IMR-90 (cell line): ENCODE results near the gene KRT80. TPM values are rescaled to one million over a fixed set of nuclear protein-coding genes. Genes with fewer than 3 reads are reported as not detected.

Experiments
- ATAC-seq: fragments of 200-7000 bp; cut with Tn5 transposase; 2 replicates; pipeline ENCODE4 v1.9.1; 2020; ENCODE audit warnings: low read depth, mild to moderate bottlenecking, moderate library complexity
- BruUV-seq: library from RNA; stranded (reverse); fragments of 400-500 nt; replicated peaks from 2 replicates; lab custom pipeline; 2021; lab: Mats Ljungman, UMichigan
- CTCF ChIA-PET: fragments of 300-600 bp; formaldehyde crosslinking; extraction: SDS; loops from one replicate; lab custom pipeline; 2021; ENCODE audit warnings: antibody characterized with exemption; lab: Yijun Ruan, JAX
- POLR2A ChIA-PET: fragments of 300-600 bp; sonication (Branson Sonifier 250); formaldehyde crosslinking; loops from one replicate; lab custom pipeline; 2022; ENCODE audit warnings: antibody characterized with exemption; ENCODE audit not compliant: unreplicated experiment; lab: Charles Lee
- DNase-seq: peaks from one replicate; pipeline ENCODE4 v3.0.0; 2013
- H2AFZ ChIP-seq: replicated peaks from 2 replicates; pipeline ENCODE3; 2013; ENCODE audit warnings: low read length, mild to moderate bottlenecking; ENCODE audit not compliant: poor library complexity
- H2AK5ac ChIP-seq: 2 replicates; pipeline ENCODE4 v1.6.1; 2013; ENCODE audit warnings: low read depth, low read length, inconsistent platforms
- H2AK9ac ChIP-seq: replicated peaks from 2 replicates; pipeline ENCODE3; 2013; ENCODE audit warnings: mild to moderate bottlenecking, low read depth, low read length, moderate library complexity; ENCODE audit not compliant: poor library complexity
- H2BK120ac ChIP-seq: 2 replicates; pipeline ENCODE4 v1.6.1; 2013; ENCODE audit warnings: low read depth, low read length, inconsistent platforms
- H2BK15ac ChIP-seq: 3 replicates; pipeline ENCODE4 v1.6.1; 2013; ENCODE audit warnings: low read depth, low read length, inconsistent platforms
- H2BK20ac ChIP-seq: 2 replicates; pipeline ENCODE4 v1.6.1; 2013; ENCODE audit warnings: low read depth, mild to moderate bottlenecking, inconsistent platforms, low read length, moderate library complexity
- H2BK5ac ChIP-seq: 2 replicates; pipeline ENCODE4 v1.6.1; 2013; ENCODE audit warnings: mild to moderate bottlenecking, low read depth, low read length, inconsistent platforms; ENCODE audit not compliant: poor library complexity, severe bottlenecking
- H3K14ac ChIP-seq: replicated peaks from 2 replicates; pipeline ENCODE4 v1.6.1; 2013; ENCODE audit warnings: low read depth, low read length, inconsistent platforms
- H3K18ac ChIP-seq: 2 replicates; pipeline ENCODE4 v1.6.1; 2013; ENCODE audit warnings: low read depth, low read length, control low read depth
- H3K23ac ChIP-seq: 2 replicates; pipeline ENCODE4 v1.6.1; 2013; ENCODE audit warnings: low read depth, low read length, inconsistent platforms
- H3K27ac ChIP-seq: 2 replicates; pipeline ENCODE4 v1.5.1; 2013; ENCODE audit warnings: mild to moderate bottlenecking, control low read depth, low read length; ENCODE audit not compliant: insufficient read depth
- H3K27me3 ChIP-seq: 2 replicates; pipeline ENCODE4 v1.6.1; 2013; ENCODE audit warnings: low read length; ENCODE audit not compliant: control insufficient read depth, insufficient read depth
- H3K36me3 ChIP-seq: 2 replicates; pipeline ENCODE4 v1.6.1; 2013; ENCODE audit warnings: low read length, mixed read lengths; ENCODE audit not compliant: control insufficient read depth, insufficient read depth
- H3K4ac ChIP-seq: 2 replicates; pipeline ENCODE4 v1.6.1; 2013; ENCODE audit warnings: low read depth, low read length, inconsistent platforms
- H3K4me1 ChIP-seq: 2 replicates; pipeline ENCODE4 v1.6.1; 2013; ENCODE audit warnings: low read length, mixed read lengths; ENCODE audit not compliant: control insufficient read depth, insufficient read depth
- H3K4me2 ChIP-seq: 2 replicates; pipeline ENCODE4 v1.6.1; 2013; ENCODE audit warnings: low read depth, mild to moderate bottlenecking, control low read depth, low read length, moderate library complexity
- H3K4me3 ChIP-seq: 2 replicates; pipeline ENCODE4 v1.5.1; 2013; ENCODE audit warnings: low read depth, mild to moderate bottlenecking, control low read depth, low read length, moderate library complexity; ENCODE audit not compliant: insufficient read depth
- H3K56ac ChIP-seq: 2 replicates; pipeline ENCODE4 v1.6.1; 2013; ENCODE audit warnings: low read length, inconsistent platforms; ENCODE audit not compliant: insufficient read depth; ENCODE audit errors: extremely low read depth
- H3K79me1 ChIP-seq, 2 experiments: 2 replicates each; pipeline ENCODE4 v1.6.1; 2013; ENCODE audit warnings: low read length in 2 of 2, inconsistent platforms in 1 of 2, low read depth in 1 of 2
- H3K9ac ChIP-seq: 2 replicates; pipeline ENCODE4 v1.6.1; 2013; ENCODE audit warnings: low read depth, low read length, control low read depth
- H3K9me1 ChIP-seq: 2 replicates; pipeline ENCODE4 v1.6.1; 2013; ENCODE audit warnings: low read length, inconsistent platforms; ENCODE audit not compliant: insufficient read depth
- H3K9me3 ChIP-seq: 2 replicates; pipeline ENCODE4 v1.6.1; 2013; ENCODE audit warnings: low read length; ENCODE audit not compliant: control insufficient read depth, insufficient read depth
- H4K20me1 ChIP-seq: 2 replicates; pipeline ENCODE4 v1.6.1; 2013; ENCODE audit warnings: low read length, inconsistent platforms; ENCODE audit not compliant: insufficient read depth
- H4K5ac ChIP-seq: 2 replicates; pipeline ENCODE4 v1.6.1; 2013; ENCODE audit warnings: mild to moderate bottlenecking, low read depth, low read length, control low read depth
- H4K8ac ChIP-seq, 2 experiments: 2 replicates each; pipeline ENCODE4 v1.6.1; 2013; ENCODE audit warnings: low read depth in 2 of 2, low read length in 2 of 2, control low read depth in 1 of 2, inconsistent platforms in 1 of 2
- H4K91ac ChIP-seq: 2 replicates; pipeline ENCODE4 v1.6.1; 2013; ENCODE audit warnings: low read depth, low read length, inconsistent platforms; ENCODE audit not compliant: insufficient read depth
- CEBPB ChIP-seq: IDR thresholded peaks from 2 replicates; pipeline ENCODE4 v1.6.1; 2012; ENCODE audit warnings: low read depth, low read length, improper control_type of control experiment
- CHD1 ChIP-seq: IDR thresholded peaks from 2 replicates; pipeline ENCODE4 v1.6.1; 2012; ENCODE audit warnings: low read depth, low read length, improper control_type of control experiment
- MAFK ChIP-seq: IDR thresholded peaks from 2 replicates; pipeline ENCODE4 v1.6.1; 2012; ENCODE audit warnings: low read depth, low read length, improper control_type of control experiment
- NFE2L2 ChIP-seq: fragments of 150-350 bp; IDR thresholded peaks from 2 replicates; pipeline ENCODE4 v1.6.1; 2016; ENCODE audit warnings: low read depth, mild to moderate bottlenecking, low read length
- POLR2A ChIP-seq: IDR thresholded peaks from 2 replicates; pipeline ENCODE4 v1.6.1; 2012; ENCODE audit warnings: mild to moderate bottlenecking, low read depth, low read length
- RFX5 ChIP-seq: IDR thresholded peaks from 2 replicates; pipeline ENCODE4 v1.8.0; 2012; ENCODE audit warnings: low read depth, mild to moderate bottlenecking, low read length, moderate library complexity
- WGBS, 2 experiments: methylation state at CpG; one replicate each; pipeline versions ENCODE4 v1.1.5 to v1.1.7; 2013; ENCODE audit warnings: missing lambda C conversion rate in 2 of 2; ENCODE audit not compliant: insufficient read length in 1 of 2; ENCODE audit errors: extremely low coverage in 2 of 2; 5-methylcytosine and 5-hydroxymethylcytosine counted together
- dilution Hi-C: fragments of 300-500 bp; cut with HindIII; formaldehyde crosslinking; loops from one replicate; pipeline ENCODE4 v1.14.3; 2018; ENCODE audit warnings: low sequenced_read_pairs; ENCODE audit not compliant: unreplicated experiment
- in situ Hi-C: fragments of 300-500 bp; cut with MboI; formaldehyde crosslinking; loops from 3 replicates; pipeline ENCODE4 v1.14.3; 2019; ENCODE audit warnings: low sequenced_read_pairs, inconsistent platforms, mixed read lengths
- intact Hi-C: fragments of 100-400 bp; cut with micrococcal nuclease; formaldehyde crosslinking; loops from 2 replicates; pipeline ENCODE4 v1.10.0; 2022
- polyA plus RNA-seq, 3 experiments: library from polyadenylated mRNA; depleted of rRNA; stranded (reverse); fragments of >200 nt; gene quantifications; 2 replicates each; pipeline ENCODE4 v1.2.3, GENCODE V29; 2012; ENCODE audit warnings: low replicate concordance in 1 of 3
- total RNA-seq: library from RNA; depleted of rRNA; stranded (reverse); fragments of >200 nt; gene quantifications from 2 replicates; pipeline ENCODE4 v1.2.3, GENCODE V29; 2012

KRT80 gene
- total and polyA plus RNA-seq, 2 of the 4 experiments (the other 2 are of a cell fraction): 0.54 to 3.4 TPM

- peak overlapping the region; percentile 53 for H2BK120ac ChIP-seq
- in situ Hi-C loops: no loop called here
- peak; percentile 56 for DNase-seq
- H3K9me3 ChIP-seq: no peaks in the 10 kb centered on the region
- H2AFZ ChIP-seq: no peak overlapping the region
- H3K18ac ChIP-seq: no peak overlapping the region
- ATAC-seq: no peak
- no peak overlapping the region for H3K27ac ChIP-seq
- no peak overlapping the region for H3K56ac ChIP-seq
- H3K36me3 ChIP-seq: no peaks in the 10 kb centered on the region
- H2AK5ac ChIP-seq: peak overlapping the region; percentile 60; the same call in 1 of the 2 replicates
- peaks cover 12% of the 10 kb centered on the region for H3K9me1 ChIP-seq
- peak overlapping the region in 1 of 2 experiments; percentile 54; a peak in 1 of 4 replicates for H4K8ac ChIP-seq
- no peak overlapping the region for H3K14ac ChIP-seq
- dilution Hi-C loops: no loop called here
- no peak overlapping the region for H3K4me2 ChIP-seq
- POLR2A ChIA-PET: no interaction called here
- no peak overlapping the region for H3K23ac ChIP-seq
- H2BK15ac ChIP-seq: peak overlapping the region; percentile 10; the same call in 1 of the 3 replicates
- no peaks in the 10 kb centered on the region for H3K27me3 ChIP-seq
- peak overlapping the region; percentile 66 for H4K91ac ChIP-seq
- peaks cover 8% of the 10 kb centered on the region for H3K4me1 ChIP-seq
- peak overlapping the region; percentile 53; the same call in 1 of the 2 replicates for H3K4ac ChIP-seq
- H3K79me1 ChIP-seq: no peaks in the 10 kb centered on the region
- no peak for TF ChIP-seq POLR2A
- no peak for TF ChIP-seq CHD1
- TF ChIP-seq RFX5: no peak
- peak; percentile 33; the same call in 1 of the 2 replicates for TF ChIP-seq CEBPB
- TF ChIP-seq MAFK: no peak
- no peak for TF ChIP-seq NFE2L2
- BruUV-seq: no TSS peak
- H2BK20ac ChIP-seq: no peak overlapping the region
- CTCF ChIA-PET: no interaction called here
- H2BK5ac ChIP-seq: no peak overlapping the region
- no peak overlapping the region for H4K5ac ChIP-seq
- H3K9ac ChIP-seq: no peak overlapping the region
- no peaks in the 10 kb centered on the region for H4K20me1 ChIP-seq
- no peak overlapping the region for H3K4me3 ChIP-seq
- WGBS, 2 experiments: 87% methylated on average over 3 of the region's 7 CpGs; no CpG with 5 or more reads in 1 of the 2 experiments
- H2AK9ac ChIP-seq: no peak overlapping the region
- intact Hi-C loops: loop anchor here (10.0 kb wide), 1 partner anchor 664 kb away; no protein-coding TSS in a partner anchor
Observed at GRCh38 chr12:52210186-52210924, 18.5 kb upstream of the KRT80 start.
